Esophagus muscularis mucosa (tissue), 4 donors: Measurements from ENCODE around the gene CXCR6.

Source experiments
- CTCF ChIP-seq, 3 experiments: fragments of 200-600 bp in 2 of 3; fragments of 450-650 bp in 1 of 3; sonication (generic) in 2 of 3; IDR thresholded peaks; one replicate each; pipeline ENCODE4 v1.5.1; 2017 to 2019; ENCODE audit warnings: antibody characterized with exemption in 3 of 3, mild to moderate bottlenecking in 2 of 3, moderate library complexity in 1 of 3
- EP300 ChIP-seq: sonication (generic); formaldehyde crosslinking; IDR thresholded peaks from one replicate; pipeline ENCODE4 v1.6.1; 2017; ENCODE audit warnings: antibody characterized with exemption
- POLR2A ChIP-seq: fragments of 450-650 bp; IDR thresholded peaks from one replicate; pipeline ENCODE4 v1.6.1; 2017; ENCODE audit warnings: antibody characterized with exemption, moderate library complexity, mild to moderate bottlenecking, low read depth
- POLR2AphosphoS5 ChIP-seq, 2 donors: sonication (generic); formaldehyde crosslinking; IDR thresholded peaks; one replicate each; pipeline ENCODE4 v1.6.1; 2017; ENCODE audit warnings: antibody characterized with exemption in 2 of 2

DNA sequence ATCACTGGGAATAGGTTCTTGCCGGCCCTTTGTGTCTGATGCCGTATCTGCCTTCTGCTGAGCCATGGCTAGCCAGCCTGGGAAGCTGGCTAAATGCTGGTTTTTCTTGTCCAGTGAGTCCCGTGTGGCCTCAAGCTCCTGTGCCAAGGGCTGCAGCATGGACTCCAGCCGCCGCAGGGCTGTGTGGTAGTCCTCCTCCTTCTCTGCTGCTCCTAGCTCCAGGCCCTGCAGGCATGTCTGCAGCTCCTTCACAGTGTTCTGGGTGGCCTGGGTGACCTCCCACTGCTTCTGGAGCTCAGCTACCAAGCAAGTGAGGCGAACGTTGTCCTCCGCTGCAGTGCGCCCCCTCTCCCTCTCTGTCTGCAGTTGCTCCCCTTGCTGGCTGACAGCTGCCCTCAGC is 24.9 kb downstream of the CXCR6 start:
- TF ChIP-seq POLR2A, result no peak
- TF ChIP-seq CTCF (IDR thresholded peaks at IDR 0.05), result no peak
- no peak for TF ChIP-seq EP300
- no peak for TF ChIP-seq POLR2AphosphoS5 (IDR thresholded peaks at IDR 0.05)
